B cell (primary cell): ENCODE data around the gene IL17RE.

Experiments
- CTCF ChIP-seq: fragments of 200-600 bp; IDR thresholded peaks from one replicate; pipeline ENCODE4 v1.8.0; 2022; ENCODE audit warnings: antibody characterized with exemption, mild to moderate bottlenecking
- EZH2 ChIP-seq: IDR thresholded peaks from 2 replicates; pipeline ENCODE4 v1.6.1; 2012; ENCODE audit warnings: borderline replicate concordance, low read depth, mild to moderate bottlenecking, moderate library complexity, low read length; ENCODE audit not compliant: insufficient read depth, poor library complexity, severe bottlenecking

- TF ChIP-seq CTCF (peak; percentile 69), EZH2 (no peak)
Observed at GRCh38 chr3:9946112-9947024, 43.7 kb downstream of the IL17RE start.
